Thoracic aorta (tissue), 2 donors: Measurements from ENCODE around the gene C19orf73. TPM values are rescaled to one million over a fixed set of nuclear protein-coding genes. Genes with fewer than 3 reads are reported as not detected.

ENCODE experiments used
- ATAC-seq: fragments of 150-250 bp; one replicate; pipeline ENCODE4 v1.8.0; 2017; ENCODE audit warnings: low read depth; ENCODE audit not compliant: insufficient number of reproducible peaks, low FRiP score
- DNase-seq: peaks from one replicate; pipeline ENCODE4 v3.0.0-alpha.2; 2020; ENCODE audit warnings: low spot score
- H3K27ac ChIP-seq, 2 donors: fragments of 200-600 bp; sonication (generic); 1 replicate in 1 of 2; 2 replicates in 1 of 2; pipeline ENCODE4 v1.5.1; 2016; ENCODE audit warnings: mild to moderate bottlenecking in 2 of 2, moderate library complexity in 2 of 2
- H3K27me3 ChIP-seq: fragments of 200-600 bp; sonication (generic); replicated peaks from 2 replicates; pipeline ENCODE4 v1.6.0; 2016; ENCODE audit warnings: mild to moderate bottlenecking; ENCODE audit not compliant: insufficient read depth
- H3K36me3 ChIP-seq: fragments of 200-600 bp; sonication (generic); one replicate; pipeline ENCODE4 v1.5.1; 2016
- H3K4me1 ChIP-seq, 2 donors: fragments of 200-600 bp; sonication (generic); 1 replicate in 1 of 2; 2 replicates in 1 of 2; pipeline versions ENCODE4 v1.5.1 to v1.6.0; 2016; ENCODE audit warnings: low read depth in 2 of 2, mild to moderate bottlenecking in 1 of 2; ENCODE audit not compliant: control insufficient read depth in 1 of 2
- H3K4me3 ChIP-seq: fragments of 200-600 bp; sonication (generic); 2 replicates; pipeline ENCODE4 v1.5.1; 2016; ENCODE audit warnings: mild to moderate bottlenecking
- H3K9me3 ChIP-seq: fragments of 200-600 bp; sonication (generic); 2 replicates; pipeline ENCODE4 v1.5.1; 2016
- total RNA-seq, 2 donors: library from RNA; depleted of rRNA; stranded (reverse); fragments of >200 nt; gene quantifications; one replicate each; pipeline versions ENCODE4 v1.1.0 to v1.2.3, GENCODE V29; 2016
- TF ChIP-seq, protein P1 (sequence below): fragments of 200-600 bp; sonication (generic); IDR thresholded peaks from one replicate; pipeline ENCODE4 v1.5.1; 2019; ENCODE audit warnings: antibody characterized with exemption

The C19orf73 gene
- total RNA-seq, 2 donors from 2014 or later, result not detected

DNA sequence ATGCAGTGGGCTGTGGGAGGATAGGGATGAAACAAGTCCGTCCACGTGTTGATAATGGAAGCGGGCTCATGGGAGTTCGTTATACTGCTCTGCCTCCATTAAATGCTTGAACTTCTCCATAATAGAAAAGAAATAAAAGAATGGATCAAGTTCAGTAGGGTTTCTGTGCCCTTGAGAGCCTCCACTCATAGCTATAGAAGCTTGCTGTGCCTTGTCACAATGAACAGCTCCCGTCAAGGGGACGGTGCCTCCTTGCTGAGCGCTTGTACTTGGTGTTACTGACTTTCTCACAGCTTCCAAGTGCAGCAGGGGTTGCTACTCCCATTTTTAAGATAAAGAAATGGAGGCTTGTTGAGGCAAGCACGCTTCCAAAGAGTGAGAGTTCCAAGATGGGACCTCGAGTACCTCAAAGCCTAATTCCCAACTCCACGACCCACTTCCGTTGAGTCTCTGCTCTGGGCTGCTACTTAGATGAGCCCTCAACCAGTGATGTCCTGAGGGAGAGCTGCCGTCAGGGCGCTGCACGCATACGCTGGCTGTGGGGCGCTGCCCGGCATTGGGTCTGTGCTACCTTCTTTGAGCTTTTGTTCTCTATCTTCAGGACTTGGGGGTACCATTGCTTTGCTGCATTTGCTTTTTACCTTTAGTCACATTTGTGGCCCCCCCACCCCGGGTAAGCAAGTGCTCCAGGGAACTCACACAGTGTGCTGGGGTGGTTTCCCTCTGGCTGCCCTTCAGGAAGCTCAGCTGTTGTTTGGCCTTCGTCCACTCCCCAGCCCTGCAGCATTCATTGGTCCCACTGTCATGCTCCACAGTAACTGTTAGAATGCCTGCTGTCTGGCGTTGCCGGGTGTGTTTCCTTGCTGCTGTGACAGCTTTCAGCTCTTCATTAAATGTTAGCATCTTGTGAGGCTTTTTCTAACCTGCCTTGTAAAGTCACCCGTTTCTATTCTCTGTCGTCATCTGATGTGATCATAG, 24.1 kb downstream of the C19orf73 start:
- DNase-seq (no peak), ATAC-seq (no peak)
- Histone ChIP-seq H3K27ac (no peak overlapping the region), H3K27me3 (no peaks in the 10 kb centered on the region), H3K9me3 (no peaks in the 10 kb centered on the region), H3K36me3 (peaks cover 71% of the 10 kb centered on the region), H3K4me1 (no peaks in the 10 kb centered on the region), H3K4me3 (no peak overlapping the region)
- TF ChIP-seq, protein P1, sequence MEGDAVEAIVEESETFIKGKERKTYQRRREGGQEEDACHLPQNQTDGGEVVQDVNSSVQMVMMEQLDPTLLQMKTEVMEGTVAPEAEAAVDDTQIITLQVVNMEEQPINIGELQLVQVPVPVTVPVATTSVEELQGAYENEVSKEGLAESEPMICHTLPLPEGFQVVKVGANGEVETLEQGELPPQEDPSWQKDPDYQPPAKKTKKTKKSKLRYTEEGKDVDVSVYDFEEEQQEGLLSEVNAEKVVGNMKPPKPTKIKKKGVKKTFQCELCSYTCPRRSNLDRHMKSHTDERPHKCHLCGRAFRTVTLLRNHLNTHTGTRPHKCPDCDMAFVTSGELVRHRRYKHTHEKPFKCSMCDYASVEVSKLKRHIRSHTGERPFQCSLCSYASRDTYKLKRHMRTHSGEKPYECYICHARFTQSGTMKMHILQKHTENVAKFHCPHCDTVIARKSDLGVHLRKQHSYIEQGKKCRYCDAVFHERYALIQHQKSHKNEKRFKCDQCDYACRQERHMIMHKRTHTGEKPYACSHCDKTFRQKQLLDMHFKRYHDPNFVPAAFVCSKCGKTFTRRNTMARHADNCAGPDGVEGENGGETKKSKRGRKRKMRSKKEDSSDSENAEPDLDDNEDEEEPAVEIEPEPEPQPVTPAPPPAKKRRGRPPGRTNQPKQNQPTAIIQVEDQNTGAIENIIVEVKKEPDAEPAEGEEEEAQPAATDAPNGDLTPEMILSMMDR, result no peak

DNA sequence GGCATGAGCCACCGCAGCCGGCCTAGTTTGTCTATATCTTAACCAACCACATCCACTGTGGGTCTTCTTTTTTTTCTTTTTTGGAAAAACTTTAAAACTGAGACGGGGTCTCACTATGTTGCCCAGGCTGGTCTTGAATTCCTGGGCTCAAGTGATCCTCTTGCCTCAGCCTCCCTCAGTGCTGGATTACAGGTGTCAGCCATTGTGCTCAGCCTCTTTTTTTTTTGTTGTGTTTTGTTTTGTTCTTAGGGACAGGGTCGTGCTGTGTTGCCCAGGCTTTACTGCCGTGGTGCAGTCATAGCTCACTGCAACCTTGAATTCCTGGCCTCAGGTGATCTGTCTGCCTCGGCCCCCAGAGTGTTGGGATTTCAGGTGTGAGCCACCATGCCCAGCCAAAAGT, 26.3 kb downstream of the C19orf73 start:
- H3K27ac ChIP-seq, result no peak overlapping the region
- peaks cover 1 to 2% of the 10 kb centered on the region in 2 donors for H3K4me1 ChIP-seq
- no peaks in the 10 kb centered on the region for H3K27me3 ChIP-seq
- H3K36me3 ChIP-seq, result peaks cover 57% of the 10 kb centered on the region
- H3K4me3 ChIP-seq, result no peak overlapping the region
- TF ChIP-seq, protein P1, result no peak
- H3K9me3 ChIP-seq, result no peaks in the 10 kb centered on the region
- ATAC-seq (no peak), DNase-seq (no peak)

DNA sequence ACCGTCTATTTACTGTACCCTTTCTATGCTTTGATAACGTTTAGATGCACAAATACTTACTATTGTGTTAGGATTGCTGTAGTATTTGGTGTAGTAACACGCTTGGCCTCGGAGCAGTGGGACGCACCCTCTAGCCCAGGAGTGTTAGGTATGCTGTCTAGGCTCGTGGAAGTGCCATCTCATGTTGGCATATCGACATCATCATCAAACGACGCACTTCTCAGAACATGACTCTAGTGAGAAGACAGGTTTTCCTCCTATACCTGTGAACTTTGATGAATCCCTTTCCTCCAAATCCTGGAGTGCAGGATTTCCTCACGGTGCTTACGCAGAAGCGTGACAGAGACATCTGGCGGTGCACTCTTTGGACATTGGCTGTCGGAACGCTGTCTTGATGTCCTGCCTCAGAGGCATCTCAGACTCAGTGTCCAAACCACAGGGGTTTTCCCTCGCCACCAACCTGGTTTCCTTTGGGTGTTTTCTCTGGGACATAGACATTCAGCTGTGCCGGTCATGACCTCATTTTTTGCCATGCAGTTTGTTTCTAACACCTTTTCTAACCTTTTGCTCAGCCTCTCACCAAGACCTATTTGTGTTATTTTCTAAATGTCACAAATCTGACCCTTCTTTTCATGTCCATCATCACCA, 27.4 kb downstream of the C19orf73 start:
- H3K27ac ChIP-seq, result no peak overlapping the region
- peaks cover 54% of the 10 kb centered on the region for H3K36me3 ChIP-seq
- no peaks in the 10 kb centered on the region for H3K9me3 ChIP-seq
- TF ChIP-seq, protein P1, result no peak
- no peaks in the 10 kb centered on the region for H3K27me3 ChIP-seq
- no peak for ATAC-seq
- H3K4me3 ChIP-seq, result no peak overlapping the region
- H3K4me1 ChIP-seq, result peaks cover 13% of the 10 kb centered on the region in 2 donors
- DNase-seq, result no peak

DNA sequence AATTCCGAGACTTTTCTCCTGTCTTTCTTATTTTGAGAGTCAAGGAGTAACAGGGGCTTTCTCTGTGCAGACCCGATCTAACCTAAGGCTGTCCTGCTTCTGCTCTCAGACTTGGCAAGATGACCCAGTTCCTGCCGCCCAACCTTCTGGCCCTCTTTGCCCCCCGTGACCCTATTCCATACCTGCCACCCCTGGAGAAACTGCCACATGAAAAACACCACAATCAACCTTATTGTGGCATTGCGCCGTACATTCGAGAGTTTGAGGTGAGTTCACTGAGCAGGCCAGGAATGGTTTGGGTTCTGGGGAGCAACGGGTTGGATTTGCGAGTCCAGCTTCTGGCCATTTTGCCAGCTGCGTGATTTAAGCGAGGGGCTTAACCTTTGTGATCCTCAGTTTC, 32.6 kb downstream of the C19orf73 start:
- Histone ChIP-seq H3K36me3 (peaks cover 23% of the 10 kb centered on the region), H3K27me3 (no peaks in the 10 kb centered on the region), H3K9me3 (no peaks in the 10 kb centered on the region), H3K4me1 (peaks cover 18 to 25% of the 10 kb centered on the region in 2 donors), H3K27ac (no peak overlapping the region), H3K4me3 (peak overlapping the region; percentile 88)
- DNase-seq (no peak), ATAC-seq (no peak)
- TF ChIP-seq, protein P1, result no peak

DNA sequence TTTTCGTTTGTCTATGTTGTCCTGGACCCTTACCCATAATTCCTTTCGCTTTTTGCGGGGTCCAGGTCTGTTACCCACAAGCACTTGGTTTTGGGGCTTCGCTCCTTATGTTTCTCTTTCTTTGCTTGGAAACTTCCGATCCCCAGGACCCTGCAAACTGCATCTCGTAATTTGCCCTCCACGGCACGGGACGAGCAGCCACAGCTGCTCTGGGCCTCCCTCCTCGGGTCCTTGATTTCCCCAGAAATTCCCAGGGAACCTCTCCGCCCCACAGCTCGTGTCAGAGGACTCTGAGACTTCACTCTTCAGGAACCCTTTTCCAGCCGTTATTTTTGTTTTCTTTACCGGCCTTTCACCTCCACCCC, 33.1 kb downstream of the C19orf73 start:
- DNase-seq, result no peak
- no peak for ATAC-seq
- H3K27me3 ChIP-seq, result no peaks in the 10 kb centered on the region
- H3K4me1 ChIP-seq, result peaks cover 18 to 25% of the 10 kb centered on the region in 2 donors
- peak overlapping the region; percentile 88 for H3K4me3 ChIP-seq
- peak overlapping the region; percentile 72 to 74 for H3K27ac ChIP-seq
- H3K36me3 ChIP-seq, result peaks cover 18% of the 10 kb centered on the region
- TF ChIP-seq, protein P1, result no peak
- H3K9me3 ChIP-seq, result no peaks in the 10 kb centered on the region
